NCI-H446 treated with DMSO at 0.1 percent for 48 hours (cell line): ENCODE data around the gene PLCG2.
"Not testable (repeated sequence)": the region's sequence is repeated elsewhere in the genome, so short reads cannot be mapped to it uniquely, and the experiment has no call there.

Experiments
- DNase-seq: peaks from one replicate; lab custom pipeline; 2025; lab: John Stamatoyannopoulos, UW

Gene PLCG2

DNA sequence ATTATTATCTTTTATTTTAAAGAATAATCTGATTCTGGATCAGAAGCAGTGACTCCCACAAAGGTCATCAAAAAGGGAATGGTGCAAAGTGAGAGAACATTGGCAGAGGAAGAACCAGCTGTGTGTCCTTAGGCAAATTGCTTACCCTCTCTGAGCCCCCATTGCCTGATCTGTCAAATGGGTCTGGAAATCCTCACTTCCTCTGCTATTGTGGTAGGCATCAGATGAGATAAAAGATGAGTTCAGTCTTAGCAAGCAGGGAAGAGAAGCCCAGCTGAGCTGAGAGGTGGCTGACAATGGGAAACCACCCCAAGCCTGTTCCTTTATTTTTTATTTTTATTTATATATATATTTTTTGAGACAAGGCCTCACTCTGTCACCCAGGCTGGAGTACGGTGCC is 24.2 kb upstream of the PLCG2 start:
- DNase-seq = no peak

DNA sequence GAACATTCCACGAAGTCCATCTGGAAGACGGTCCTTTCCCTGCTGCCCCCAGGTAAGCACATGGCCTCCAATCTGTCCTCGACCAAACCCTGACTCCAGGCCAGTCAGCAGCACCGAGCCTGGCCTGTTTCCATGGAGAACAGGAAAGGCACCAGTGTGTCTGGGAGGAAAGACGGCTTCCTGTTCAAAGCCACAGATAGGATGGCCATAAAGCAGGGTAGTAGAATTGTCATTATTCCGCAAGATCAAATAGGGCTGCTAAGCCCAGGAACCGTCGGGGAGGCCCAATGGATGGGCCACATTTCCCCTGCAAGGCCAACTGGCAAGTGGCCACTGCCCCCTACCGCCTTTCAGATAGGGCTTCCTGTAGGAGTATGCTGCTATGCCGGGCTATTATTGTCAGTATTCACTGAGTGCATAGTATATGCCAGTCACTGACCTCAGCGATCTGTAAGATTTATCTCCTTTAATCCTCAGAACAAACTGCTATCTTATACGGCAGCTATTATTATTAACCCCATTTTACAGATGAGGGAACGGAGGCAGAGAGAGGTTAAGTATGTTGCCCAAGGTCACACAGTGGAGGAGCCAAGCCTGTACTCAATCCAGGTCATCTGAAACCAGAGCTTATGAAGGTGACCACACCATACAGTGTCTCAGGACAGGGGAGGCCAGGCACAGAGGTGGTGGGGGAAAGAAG is 23.0 kb upstream of the PLCG2 start:
- no peak for DNase-seq

DNA sequence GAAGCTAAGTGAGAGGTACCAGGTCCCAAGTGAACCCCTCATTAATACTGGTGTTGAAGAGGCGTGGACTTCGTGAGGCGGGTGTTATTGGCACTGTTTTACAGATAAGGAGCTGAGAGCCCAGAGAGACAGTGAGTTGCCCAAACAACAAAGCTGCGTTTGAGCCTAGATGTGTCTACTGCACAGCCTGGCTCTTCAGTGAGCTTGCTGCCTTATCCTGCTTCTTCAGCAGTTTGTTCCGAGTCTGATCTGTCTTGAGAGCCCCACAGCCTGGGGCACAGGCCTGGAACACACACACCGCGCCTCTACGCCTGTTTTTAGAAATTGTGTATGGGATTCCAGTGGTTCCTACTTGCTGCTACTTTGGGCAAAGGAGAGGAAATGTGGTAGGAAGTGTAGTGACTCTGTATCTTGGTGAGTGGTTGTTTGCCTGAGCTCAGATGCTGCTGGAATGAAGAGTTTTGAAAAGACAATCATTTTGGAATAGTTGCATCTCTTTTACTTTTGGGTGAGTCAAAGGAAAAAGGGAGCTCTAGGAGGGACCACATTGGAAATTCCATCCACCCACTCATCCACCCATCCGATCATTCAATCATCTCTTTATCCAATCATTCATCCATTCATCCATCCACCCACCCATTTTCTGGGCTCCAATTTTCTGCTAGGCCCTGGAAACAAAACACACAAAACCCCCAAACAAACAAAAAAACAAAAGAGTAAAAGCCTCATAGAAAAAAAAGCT is 22.3 kb upstream of the PLCG2 start:
- no peak for DNase-seq

DNA sequence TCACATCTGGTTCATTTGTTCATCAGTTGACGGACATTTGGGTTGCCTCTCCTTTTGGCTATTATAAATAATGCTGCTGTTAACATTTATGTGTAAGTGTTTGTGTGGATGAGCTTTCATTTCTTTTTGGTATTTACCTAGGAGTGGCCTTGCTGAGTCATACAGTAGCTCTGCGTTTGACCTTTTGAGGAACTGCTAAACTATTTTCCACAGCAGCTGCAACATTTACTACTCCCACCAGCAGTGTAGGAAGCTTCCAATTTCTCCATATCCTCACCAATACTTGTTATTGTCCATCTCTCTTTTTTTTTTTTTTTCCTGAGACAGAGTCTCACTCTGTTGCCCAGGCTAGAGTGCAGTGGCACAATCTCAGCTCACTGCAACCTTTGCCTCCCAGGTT is 20.7 kb upstream of the PLCG2 start:
- no peak for DNase-seq

DNA sequence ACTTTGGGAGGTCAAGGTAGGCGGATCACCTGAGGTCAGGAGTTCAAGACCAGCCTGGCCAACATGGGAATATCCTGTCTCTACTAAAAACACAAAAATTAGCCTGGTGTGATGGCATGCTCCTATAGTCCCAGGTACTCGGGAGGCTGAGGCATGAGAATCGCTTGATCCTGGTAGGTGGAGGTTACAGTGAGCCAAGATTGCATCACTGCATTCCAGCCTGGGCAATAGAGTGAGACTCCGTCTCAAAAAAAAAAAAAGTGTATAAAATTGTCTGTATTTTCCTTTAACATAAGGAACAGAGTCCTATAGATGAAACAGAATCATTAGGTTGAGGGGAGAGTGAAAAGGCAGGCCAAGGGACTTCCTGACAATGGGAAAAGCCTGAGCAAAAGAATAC is 16.8 kb upstream of the PLCG2 start:
- not testable (repeated sequence) for DNase-seq

DNA sequence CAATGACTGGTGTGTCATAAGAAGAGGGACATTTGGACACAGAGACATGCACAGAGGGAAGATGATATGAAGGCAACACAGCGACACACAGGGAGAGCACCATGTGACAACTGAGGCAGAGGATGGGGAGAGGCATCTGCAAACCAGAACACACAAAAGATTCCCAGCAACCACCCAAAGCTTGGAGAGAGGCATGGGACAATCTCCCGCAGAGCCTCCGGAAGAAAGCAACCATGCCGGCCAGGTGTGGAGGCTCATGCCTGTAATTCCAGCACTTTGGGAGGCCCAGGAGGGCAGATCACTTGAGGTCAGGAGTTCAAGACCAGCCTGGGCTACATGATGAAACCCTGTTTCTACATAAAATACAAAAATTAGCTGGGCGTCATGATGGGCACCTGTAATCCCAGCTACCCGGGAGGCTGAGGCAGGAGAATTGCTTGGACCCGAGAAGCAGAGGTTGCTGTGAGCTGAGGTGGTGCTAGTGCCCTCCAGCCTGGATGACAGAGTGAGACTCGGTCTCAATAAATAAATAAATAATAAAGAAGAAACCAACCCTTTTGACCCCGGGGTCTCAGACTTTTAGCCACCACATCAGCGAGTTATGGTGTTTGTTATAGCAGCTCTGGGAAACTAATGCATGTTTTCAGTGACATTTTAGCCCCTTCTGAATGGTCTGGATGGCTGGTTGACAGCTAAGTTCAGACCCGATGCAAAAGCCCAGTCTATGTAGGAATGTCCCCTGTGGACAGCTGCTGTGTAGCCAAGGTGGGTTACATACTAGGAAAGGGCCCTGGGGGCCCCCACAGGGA is 13.8 kb upstream of the PLCG2 start:
- DNase-seq = no peak

DNA sequence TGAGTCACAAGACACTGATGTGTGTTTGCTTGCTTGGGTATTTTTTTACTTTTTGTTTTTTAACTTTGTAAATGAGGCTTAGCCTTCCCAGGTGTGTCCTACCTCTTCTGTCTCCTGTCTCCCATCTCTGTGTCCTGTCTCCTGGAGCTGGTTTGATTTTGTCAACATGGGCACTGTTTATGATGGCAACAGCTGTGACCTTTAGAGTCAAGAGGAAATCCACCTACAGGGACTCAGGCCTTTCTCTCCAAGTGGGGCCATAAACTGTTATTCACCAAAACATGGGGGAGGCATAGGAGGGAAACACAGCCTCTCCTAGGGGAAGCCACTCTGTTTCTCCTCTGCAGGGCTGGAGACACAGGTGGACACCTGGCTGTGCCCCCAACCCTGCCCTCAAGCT is 13.1 kb upstream of the PLCG2 start:
- no peak for DNase-seq

DNA sequence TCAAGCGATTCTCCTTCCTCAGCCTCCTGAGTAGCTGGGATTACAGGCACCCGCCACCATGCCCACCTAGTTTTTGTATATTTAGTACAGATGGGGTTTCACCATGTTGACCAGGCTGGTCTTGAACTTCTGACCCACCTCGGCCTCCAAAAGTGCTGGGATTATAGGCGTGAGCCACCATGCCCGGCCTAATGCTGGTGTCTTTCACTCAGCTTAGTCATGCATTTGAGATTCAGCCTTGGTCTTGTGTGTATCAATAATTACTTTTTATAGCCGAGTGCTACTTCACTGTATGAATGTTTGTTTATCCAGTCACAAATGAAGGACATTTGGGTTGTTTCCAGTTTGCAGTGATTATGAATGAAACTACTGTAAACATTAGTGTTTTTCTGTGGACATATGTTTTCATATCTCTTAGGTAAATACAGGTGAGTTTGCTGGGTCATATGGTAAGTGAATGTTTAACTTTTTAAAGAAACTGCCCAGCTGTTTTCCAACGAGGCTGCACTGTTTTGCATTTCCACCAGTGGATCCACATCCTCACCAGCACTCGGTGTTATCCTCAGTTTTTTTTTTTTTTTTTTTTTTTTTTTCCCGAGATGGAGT is 11.0 kb upstream of the PLCG2 start:
- no peak for DNase-seq

DNA sequence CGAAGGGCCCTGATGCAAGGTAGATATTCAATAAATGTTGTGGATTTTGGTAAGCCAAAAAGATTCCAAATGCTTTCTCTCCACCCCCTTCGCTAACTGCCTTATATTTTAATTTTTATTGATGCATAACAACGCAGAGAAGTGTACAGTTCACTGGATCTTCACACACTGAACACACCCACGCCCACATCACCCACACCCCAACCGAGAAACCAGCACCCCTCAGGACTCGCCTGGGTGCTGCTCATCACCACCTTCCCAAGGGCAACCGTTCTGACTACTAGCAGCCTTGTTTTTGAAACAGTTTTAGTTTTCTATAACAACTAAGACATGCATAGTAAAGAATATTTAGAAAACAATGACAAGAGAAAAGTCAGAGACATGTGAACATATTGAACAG is 9.1 kb upstream of the PLCG2 start:
- no peak for DNase-seq

DNA sequence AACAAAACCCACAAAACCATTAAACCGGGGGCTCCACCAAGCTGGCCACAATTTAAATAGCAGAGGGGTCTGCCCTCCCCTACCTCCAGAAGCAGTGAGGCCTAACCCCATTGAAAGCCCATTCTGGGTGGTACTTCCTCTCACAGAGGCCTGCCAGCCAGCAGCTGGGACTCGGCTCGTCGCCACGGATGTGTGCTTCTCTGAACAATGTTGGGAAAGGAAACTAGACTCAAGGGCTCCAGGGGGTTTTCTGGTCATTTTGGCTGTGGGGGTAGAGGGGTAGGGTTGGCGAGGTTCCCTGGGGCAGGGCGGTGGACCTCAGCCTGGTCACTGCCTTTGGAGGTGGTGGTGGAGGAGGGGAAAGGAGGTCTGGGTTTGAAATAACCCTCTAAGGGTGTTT is 4.7 kb upstream of the PLCG2 start:
- DNase-seq = no peak

DNA sequence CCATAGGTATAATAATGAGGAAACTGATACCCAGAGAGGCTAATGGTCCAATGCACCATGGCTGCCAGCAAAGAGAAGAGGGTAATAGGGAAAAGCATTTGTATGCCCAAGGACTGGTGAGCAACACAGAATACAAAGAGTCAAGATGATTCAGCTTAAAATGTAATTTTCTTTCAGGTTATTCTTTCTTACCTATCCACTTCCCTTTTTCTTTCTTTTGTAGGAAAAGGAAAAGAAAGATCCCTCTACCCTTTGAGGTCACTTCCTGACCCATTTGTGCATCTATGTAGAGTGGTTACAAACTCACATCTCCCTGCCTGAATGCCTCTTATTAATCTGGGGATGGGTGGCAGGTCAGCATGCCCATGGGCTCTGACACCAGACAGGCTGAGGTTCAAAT is 3.5 kb upstream of the PLCG2 start:
- no peak for DNase-seq

DNA sequence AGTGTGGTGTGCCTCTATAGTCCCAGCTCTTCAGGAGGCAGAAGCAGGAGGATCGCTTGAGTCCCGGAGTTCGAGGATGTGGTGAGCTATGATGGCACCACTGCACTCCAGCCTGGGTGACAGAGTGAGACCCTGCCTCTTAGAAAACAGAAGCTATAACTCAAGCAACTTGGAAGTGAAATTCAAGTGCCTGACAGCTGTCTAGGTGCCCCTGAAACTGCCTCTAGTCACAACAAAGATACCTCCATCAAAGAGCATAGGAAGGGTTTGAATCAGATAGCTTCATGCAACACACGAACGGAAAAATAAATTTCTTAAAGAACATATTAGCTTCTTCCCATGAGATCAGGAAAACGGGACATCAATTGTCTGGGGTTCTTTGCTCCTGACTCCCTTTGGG is 860 bp upstream of the PLCG2 start:
- no peak for DNase-seq

DNA sequence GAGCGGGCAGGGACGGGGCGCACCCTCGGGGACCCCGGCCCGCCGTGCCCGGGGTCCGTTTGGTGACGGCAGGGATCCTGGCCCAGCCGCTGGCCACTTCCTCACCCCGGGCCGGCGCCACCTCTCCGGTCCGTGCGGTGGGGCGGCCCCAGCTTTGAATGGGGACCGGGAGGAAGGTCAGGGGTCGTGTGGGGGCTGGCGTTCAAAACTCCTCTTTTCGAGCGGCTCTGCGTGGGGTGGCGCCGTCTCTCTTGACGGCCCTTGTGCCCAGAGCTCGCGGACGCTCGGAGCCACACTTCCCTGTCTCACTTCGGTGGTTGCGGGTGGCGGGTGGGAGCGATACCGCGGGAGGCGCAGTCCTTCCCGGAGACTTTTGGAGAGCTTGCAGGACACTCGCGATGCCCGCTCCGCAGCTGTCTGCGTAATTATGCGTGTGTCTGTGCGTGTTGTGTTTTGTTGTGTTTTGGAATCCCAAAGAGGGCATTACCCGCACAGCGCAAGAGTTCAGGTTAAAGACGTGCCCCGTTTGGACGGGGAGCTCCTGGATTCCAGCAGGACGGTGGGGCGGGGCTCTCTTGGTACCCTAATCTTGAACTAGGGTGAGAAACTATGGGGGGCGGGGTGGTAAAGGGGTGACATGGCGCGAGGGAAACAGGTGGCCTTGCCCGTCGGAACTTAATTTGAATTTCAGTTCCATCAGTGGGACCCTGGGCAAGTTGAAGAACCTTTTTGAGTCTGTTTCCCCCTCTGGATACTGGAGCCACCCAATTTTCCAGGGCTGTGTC is 637 bp downstream of the PLCG2 start:
- DNase-seq = no peak

DNA sequence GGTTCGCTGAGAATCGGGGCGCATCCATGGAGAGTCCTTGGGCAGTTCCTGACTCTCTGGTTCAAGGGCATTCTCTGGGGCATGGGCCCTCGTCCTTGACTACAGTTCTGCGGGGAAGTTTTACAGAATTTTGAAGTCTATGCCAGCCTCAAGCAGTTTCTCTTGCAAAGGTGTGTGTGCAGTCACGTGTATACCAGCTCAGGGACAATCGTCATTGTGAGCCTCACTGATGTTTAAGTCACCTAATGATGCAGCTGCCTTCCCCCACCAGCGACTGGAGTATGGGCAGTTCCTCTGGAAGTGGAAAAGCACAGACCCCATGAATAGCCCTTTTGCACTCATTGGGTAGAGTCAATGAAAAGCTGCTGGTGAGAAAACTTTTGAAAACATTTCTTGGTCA is 1.3 kb downstream of the PLCG2 start:
- no peak for DNase-seq

DNA sequence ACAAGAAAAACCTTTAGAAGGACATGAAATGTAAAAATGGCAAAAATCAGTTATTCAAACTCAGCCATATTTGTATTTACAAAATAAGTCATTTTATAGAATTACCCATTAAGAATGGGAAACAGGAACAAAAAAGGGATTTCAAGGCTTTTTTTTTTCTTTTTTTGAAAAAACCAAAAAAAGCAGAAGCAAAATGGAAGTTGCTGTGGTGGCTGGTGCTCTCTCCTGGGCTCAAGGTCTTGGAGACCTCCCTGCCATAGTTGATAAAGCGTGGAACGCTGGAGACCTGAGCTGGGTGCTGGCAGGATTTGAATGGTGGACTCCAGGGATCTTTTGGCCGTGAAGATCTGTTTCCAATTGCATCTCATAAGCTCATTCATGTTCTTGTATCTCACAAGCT is 3.1 kb downstream of the PLCG2 start:
- DNase-seq = no peak

DNA sequence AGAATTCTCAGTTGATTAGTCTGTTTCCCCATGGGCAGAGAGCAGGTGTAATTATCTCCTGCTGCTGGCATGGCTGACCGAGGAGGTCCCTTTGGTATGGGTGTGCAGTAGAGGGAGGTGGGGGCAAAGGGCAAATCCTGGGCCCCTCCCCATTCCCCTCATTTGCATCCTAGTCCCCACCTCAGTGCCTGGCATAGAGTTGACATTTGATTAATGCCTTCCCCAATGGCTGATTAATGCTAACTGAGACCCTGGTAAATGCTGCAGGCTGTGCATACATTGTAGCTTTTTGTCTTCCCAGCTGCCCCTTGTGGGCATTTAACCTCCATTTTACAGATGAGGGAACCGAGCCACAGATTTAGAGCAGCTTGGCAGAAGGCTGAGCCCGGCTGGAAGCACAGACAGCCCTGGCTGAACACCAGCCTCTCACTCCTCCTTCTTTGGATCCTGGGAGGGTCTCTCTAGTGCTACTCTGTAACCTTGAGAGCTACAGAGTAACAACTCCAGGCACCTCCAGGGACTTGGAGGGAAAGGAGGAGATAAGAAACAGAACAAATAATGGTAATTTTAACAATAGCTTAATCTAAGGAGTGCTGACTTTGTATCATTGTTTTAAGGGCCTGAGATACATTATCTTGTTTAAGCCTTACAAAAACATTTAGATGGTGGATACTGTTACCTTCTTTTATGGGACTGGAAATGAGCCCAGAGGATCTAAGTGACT is 5.1 kb downstream of the PLCG2 start:
- DNase-seq = no peak

DNA sequence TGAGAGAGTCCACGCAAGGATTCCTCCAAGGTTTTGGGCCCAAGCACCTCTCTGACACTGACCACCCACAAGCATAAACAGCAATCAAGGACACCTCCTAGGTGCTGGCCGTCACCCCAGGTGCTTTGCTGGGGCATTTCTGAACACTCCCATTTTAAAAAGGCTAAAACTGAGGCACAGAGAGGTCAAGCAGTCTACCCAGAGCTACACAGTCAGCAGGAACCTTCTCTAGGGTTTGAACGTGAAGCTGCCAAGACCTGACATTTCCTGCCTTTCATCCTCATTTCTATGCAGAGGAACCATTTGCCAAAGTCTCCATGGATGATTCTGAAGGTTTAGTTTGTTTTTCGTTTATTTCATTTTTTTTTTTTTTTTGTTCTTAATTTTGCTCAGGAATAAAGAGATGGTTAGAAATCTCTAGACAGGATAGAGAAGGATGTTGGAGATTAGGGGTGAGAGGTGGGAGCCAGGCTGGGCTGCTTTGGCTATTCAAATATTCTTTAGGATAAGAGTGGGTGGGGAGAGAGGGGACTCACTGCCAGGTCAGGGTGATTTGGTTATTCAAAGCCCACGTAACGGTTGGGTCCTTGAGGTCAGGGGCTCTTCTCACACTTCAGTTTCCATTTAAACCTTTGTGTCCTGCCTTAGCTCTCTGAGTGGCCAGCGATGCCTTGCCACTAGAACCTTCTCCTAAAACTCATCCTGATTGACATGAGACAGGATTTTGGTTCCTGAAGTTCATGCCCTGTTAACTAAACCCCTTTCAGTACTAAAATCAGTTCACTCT is 6.2 kb downstream of the PLCG2 start:
- DNase-seq = no peak

DNA sequence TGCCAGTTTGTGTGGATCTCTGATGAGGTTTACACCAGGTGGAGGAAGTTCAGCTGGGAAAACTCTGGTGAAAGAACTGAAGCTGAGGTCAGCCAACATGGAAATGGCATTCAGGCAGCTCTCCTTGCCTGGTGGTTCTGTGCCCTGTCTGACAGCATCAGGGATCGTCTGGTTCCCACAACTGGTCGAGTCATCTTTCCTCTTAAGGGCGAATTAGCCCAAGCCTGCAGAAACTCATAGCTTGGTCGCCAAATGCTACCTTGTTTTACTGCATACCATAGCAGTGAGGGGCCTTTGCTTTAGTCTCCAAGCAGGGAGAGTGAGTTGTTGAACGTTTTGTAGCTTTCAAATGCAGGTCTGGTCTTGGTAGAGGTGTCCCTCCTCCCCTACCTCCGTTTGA is 7.2 kb downstream of the PLCG2 start:
- no peak for DNase-seq

DNA sequence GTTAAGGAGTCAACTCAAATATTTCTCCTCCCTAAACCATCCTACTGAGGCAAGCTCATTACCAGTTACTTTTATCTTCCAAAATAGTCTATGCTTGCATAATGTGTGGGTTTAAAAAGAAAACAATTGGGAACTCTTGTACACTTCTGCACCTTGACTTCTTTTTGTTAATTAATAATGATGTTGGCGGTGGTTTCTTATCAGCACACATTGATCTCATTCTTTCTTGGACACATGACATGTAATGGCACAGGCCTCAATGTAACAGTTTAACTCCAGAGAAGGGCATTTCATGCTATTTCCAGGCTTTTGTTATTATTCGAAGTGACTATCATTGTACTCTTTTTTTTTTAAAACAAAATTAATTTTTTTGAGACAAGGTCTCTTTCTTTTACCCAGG is 7.8 kb downstream of the PLCG2 start:
- no peak for DNase-seq

DNA sequence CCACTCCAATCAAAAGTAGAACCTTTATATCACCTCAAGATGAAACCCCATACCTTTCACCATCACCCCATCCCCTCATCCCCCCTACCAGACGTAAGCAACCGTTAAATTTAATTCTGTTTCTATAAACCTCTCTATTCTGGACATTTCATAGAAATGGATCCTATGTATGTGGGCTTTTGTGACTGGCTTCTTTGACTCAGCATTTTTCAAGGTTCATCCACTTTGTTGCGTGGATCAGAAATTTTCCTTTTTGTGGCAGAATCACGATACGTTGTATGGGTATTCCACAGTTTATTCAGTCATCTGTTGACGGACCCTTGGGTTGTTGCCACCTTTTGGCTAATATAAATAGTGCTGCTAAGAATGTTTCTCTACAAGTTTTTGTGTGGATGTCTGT is 8.6 kb downstream of the PLCG2 start:
- DNase-seq = no peak
